Medulla oblongata (tissue), 1 donor: ENCODE results near the gene ZNF467.

Experiments
- DNase-seq: peaks from one replicate; pipeline ENCODE4 v3.0.0-alpha.2; 2015; ENCODE audit errors: extremely low spot score

The ZNF467 gene

DNA sequence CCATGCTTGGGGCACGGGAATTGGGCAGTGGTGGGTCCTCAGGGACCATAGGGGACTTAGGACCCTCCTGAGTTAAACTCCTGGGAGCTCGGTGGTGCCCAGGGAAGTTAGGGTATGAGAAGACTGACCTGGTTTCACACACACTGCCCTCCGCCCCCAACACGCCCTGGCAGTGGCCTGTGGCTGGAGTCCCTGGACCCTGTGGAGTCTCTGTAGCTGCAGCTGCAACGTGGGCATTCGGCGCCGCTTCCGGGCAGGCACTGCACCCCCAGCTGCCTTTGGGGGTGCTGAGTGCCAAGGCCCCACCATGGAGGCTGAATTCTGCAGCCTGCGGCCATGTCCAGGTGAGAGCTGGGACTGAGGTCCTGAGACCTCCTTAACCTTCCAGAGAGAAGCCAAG, 34.9 kb upstream of the ZNF467 start:
- no peak for DNase-seq

DNA sequence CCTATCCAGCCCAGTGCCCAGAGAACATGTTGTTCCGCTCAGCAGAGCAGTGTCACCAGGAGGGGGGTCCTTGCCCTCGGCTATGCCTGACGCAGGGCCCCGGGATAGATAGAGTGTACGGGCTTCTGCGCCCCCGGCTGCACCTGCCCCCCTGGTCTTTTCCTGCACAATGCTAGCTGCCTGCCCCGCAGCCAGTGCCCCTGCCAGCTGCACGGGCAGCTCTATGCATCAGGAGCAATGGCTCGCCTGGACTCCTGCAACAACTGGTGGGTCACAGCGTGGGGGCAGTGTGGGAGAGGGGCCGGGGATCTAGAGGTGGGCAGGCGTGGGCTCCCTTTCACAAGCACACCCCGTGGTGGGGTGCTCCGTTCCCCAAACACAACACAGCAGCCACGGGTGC, 33.3 kb upstream of the ZNF467 start:
- no peak for DNase-seq

DNA sequence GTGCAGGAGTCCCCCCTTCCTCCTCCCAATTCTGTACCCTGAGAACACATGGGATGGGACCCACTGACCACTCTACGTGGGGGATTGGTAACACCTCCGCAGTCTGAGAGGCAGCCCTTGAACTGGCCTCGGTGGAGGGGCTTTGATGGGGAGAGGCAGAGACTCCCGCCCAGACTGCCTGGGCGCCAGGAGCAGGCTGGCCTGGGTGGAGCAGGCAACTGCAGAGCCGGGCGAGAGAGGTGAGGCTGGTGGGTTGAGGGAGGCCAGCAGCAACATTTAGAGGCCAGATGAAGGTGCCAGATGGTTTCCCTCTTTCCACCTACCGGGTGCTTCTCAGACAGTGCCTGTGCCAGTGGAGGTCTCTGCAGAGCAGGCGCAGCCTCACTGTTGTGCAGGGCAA, 30.7 kb upstream of the ZNF467 start:
- DNase-seq = no peak

GRCh38 chr7:149803551-149804074, 30.2 kb upstream of the ZNF467 start:
- DNase-seq = no peak

DNA sequence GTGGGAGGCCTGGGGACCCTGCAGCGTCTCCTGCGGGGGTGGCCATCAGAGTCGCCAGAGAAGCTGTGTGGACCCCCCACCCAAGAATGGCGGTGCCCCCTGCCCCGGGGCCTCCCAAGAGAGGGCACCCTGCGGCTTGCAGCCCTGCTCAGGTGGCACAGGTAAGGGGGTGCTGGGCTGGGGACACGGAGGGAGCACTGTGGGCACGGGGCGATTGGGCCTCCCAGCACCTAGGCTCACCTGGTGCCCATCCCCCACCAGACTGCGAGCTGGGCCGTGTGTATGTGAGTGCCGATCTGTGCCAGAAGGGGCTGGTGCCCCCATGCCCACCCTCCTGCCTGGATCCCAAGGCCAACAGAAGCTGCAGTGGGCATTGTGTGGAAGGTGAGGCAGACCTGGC, 29.6 kb upstream of the ZNF467 start:
- DNase-seq = no peak

DNA sequence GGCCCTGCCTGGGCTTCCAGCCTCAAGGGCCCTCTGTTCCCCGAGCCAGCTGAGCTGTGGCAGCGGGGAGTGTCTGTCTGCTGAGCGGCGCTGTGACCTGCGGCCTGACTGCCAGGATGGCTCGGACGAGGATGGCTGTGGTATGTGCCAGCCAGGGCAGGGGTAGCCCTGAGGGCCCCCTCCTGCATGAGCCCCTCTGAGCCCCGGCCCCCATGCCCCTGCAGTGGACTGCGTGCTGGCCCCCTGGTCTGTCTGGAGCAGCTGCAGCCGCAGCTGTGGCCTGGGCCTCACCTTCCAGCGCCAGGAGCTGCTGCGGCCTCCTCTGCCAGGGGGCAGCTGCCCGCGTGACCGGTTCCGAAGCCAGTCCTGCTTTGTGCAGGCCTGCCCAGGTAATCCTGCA, 28.4 kb upstream of the ZNF467 start:
- no peak for DNase-seq

- no peak for DNase-seq
Observed at GRCh38 chr7:149801002-149801566, 27.7 kb upstream of the ZNF467 start.

DNA sequence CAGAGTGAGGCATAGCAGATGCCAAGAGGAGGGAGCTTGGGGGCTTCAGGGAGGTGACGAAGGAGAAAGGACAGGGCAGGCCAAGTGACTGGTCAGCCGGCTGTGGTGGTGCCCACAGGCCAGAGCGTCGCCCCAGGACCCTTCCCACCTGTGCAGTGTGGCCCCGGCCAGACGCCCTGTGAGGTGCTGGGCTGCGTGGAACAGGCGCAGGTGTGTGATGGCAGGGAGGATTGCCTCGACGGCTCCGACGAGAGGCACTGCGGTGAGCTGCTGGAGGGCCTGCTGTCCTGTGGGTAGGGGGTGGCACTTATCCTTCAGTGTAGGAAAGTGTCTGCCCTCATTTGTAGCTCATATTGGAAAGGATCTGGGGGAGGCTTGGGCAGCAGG, 26.8 kb upstream of the ZNF467 start:
- no peak for DNase-seq

GRCh38 chr7:149799397-149800168, 26.2 kb upstream of the ZNF467 start:
- no peak for DNase-seq

GRCh38 chr7:149797771-149798170, 24.4 kb upstream of the ZNF467 start:
- no peak for DNase-seq

DNA sequence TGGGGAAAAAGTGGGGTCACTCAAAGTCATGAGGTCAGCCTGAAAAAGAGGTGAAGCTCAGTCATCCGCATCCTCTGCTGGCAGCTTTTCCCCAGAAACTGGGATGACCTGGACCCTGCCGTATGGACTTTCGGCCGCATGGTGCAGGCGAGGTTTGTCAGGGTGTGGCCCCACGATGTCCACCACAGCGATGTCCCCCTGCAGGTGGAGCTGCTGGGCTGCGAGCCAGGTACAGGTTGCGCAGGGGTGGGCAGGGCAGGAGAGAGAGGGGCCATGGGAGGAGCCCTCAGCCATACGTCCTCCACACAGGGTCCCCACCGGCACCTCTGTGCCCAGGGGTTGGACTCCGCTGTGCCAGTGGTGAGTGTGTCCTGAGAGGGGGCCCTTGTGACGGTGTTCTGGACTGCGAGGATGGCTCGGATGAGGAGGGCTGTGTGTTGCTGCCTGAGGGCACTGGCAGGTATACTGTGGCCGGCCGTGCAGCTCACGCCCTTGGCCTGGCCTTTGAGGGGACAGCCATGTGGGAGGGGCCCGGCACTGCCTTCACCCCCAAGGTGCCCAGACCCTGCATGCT, 23.0 kb upstream of the ZNF467 start:
- DNase-seq = no peak

- no peak for DNase-seq
Observed at GRCh38 chr7:149795126-149795525, 21.7 kb upstream of the ZNF467 start.

- no peak for DNase-seq
Observed at GRCh38 chr7:149794661-149795060, 21.3 kb upstream of the ZNF467 start.

GRCh38 chr7:149793261-149793660, 19.9 kb upstream of the ZNF467 start:
- DNase-seq = no peak

DNA sequence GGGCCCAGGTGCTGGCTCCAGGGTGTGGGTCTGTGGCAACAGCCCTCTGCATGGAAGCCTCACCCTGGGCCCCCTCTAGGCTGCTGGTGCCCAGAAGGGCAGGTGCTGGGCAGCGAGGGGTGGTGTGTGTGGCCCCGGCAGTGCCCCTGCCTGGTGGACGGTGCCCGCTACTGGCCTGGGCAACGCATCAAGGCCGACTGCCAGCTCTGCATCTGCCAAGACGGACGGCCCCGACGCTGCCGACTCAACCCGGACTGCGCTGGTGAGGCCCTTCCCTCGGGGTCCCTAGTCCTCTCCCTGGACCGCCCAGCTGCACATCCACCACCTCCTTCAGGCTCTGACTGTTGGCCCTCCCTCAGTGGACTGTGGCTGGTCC, 18.8 kb upstream of the ZNF467 start:
- no peak for DNase-seq

DNA sequence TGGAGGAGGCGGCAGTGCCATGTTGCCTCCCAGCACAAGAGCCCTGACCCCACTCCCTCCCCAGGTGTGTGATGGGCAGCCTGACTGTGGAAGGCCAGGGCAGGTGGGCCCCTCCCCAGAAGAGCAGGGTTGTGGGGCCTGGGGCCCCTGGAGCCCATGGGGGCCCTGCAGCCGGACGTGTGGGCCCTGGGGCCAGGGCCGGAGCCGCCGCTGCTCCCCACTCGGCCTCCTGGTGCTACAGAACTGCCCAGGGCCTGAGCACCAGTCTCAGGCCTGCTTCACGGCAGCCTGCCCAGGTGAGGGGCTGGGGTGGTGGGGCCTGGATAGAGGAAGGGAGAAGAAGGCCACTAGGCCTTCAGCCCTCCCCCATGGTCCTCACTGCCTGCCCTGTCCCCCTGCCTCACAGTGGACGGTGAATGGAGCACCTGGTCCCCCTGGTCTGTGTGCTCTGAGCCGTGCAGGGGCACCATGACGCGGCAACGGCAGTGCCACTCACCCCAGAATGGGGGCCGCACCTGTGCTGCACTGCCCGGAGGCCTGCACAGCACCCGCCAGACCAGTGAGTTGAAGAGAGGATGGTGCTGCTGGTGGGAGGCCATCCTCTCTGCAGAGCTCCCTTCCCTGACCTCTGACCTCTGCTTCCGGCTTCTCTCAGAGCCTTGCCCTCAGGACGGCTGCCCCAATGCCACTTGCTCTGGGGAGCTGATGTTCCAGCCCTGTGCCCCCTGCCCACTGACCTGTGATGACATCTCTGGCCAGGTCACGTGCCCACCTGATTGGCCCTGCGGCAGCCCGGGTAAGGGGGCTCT, 18.2 kb upstream of the ZNF467 start:
- DNase-seq = no peak

DNA sequence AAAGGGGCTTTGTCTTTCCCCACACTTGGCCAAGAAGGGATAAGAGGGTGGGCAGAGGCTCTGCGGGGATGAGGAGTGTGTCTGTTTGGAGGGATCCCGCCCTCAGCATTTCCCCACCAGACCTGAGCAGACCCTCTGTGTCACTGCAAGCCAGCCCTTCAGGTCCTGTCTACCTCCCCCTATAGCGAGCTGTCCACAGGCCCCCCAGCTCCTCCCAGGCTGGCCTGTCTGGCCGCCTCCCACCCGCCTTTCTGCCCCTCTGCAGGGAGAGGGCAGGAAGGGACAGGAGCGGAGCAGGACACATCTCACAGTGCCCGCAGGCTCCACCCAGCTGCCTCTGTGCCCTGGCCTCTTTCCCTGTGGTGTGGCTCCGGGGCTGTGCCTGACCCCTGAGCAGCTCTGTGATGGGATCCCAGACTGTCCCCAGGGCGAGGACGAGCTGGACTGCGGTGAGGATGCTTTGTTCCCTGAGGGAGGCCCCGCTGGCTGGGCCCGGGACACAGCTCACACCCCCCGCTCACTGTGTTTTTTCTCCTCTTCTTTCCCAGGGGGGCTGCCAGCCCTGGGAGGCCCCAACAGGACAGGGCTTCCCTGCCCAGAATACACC, 17.5 kb upstream of the ZNF467 start:
- DNase-seq = no peak

- no peak for DNase-seq
Observed at GRCh38 chr7:149790146-149790548, 16.8 kb upstream of the ZNF467 start.

- DNase-seq = no peak
Observed at GRCh38 chr7:149789101-149789500, 15.7 kb upstream of the ZNF467 start.

- no peak for DNase-seq
Observed at GRCh38 chr7:149788300-149788851, 15.0 kb upstream of the ZNF467 start.

- no peak for DNase-seq
Observed at GRCh38 chr7:149787428-149788299, 14.3 kb upstream of the ZNF467 start.
